ENCODE measurements around the gene ST8SIA4.

The ST8SIA4 gene

GRCh38 chr5:100903039-100903887 lies at the start of gene ST8SIA4:
Gene ST8SIA4, minus strand, starts transcription at chr5:100903282. Its CDS starts 327 bp downstream, at chr5:100902955.
- DNase-seq, result peak; percentile 28

GRCh38 chr5:100950985-100951384 lies 47.9 kb upstream of the ST8SIA4 start:
- DNase-seq, result no peak

- DNase-seq, result no peak
Observed at GRCh38 chr5:100913298-100913697, 10.2 kb upstream of the ST8SIA4 start.

- DNase-seq, result no peak
Observed at GRCh38 chr5:100909034-100909433, 6.0 kb upstream of the ST8SIA4 start.

- no peak for DNase-seq
Observed at GRCh38 chr5:100905259-100905914, 2.3 kb upstream of the ST8SIA4 start.

GRCh38 chr5:100904259-100904861 lies 1.3 kb upstream of the ST8SIA4 start:
- no peak for DNase-seq

- DNase-seq, result no peak
Observed at GRCh38 chr5:100902440-100903038, 543 bp downstream of the ST8SIA4 start.

- no peak for DNase-seq
Observed at GRCh38 chr5:100901821-100902341, 1.2 kb downstream of the ST8SIA4 start.

- peak; percentile 20 for DNase-seq
Observed at GRCh38 chr5:100900796-100901781, 2.0 kb downstream of the ST8SIA4 start.

GRCh38 chr5:100900142-100900795 lies 2.8 kb downstream of the ST8SIA4 start:
- peak; percentile 39 for DNase-seq

- DNase-seq, result no peak
Observed at GRCh38 chr5:100899675-100900074, 3.4 kb downstream of the ST8SIA4 start.

- DNase-seq, result no peak
Observed at GRCh38 chr5:100898504-100899346, 4.4 kb downstream of the ST8SIA4 start.

- DNase-seq, result no peak
Observed at GRCh38 chr5:100896054-100896453, 7.0 kb downstream of the ST8SIA4 start.

GRCh38 chr5:100890461-100891008 lies 12.5 kb downstream of the ST8SIA4 start:
- DNase-seq, result no peak

- no peak for DNase-seq
Observed at GRCh38 chr5:100889896-100890295, 13.2 kb downstream of the ST8SIA4 start.

- DNase-seq, result no peak
Observed at GRCh38 chr5:100889165-100889743, 13.8 kb downstream of the ST8SIA4 start.

GRCh38 chr5:100877274-100877673 lies 25.8 kb downstream of the ST8SIA4 start:
- no peak for DNase-seq

- no peak for DNase-seq
Observed at GRCh38 chr5:100872408-100873190, 30.5 kb downstream of the ST8SIA4 start.

All from NCI-H1694 (cell line).